ENCODE results near the gene UGP2.
"Not testable (repeated sequence)": the region's sequence is repeated elsewhere in the genome, so short reads cannot be mapped to it uniquely, and the experiment has no call there.

Gene UGP2

DNA sequence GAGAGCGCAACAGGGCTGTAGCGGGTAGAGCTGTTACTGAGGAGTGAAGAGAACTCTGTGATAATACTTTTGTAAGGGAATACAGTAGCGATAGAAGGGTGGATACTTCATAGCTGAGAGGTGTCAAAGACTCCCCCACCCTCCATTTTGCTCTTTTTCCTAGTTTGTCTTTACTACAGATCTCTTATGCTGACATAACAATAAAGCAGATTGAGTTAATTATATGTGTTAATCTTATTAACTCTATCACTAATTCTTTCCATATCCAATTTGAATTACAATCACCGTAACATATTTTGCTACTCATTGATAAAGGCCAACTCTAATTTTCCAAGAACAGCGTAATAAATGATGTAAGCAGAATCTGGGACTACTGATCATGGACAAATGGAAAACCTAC, 57.1 kb downstream of the UGP2 start:
- Histone ChIP-seq H3K4me3 (ENCODE audit: low read length) (no peak overlapping the region), H3K36me3 (ENCODE audit: insufficient read depth, low read length) (peaks cover 45% of the 10 kb centered on the region), H3K27me3 (ENCODE audit: insufficient read depth, low read length) (no peaks in the 10 kb centered on the region)

DNA sequence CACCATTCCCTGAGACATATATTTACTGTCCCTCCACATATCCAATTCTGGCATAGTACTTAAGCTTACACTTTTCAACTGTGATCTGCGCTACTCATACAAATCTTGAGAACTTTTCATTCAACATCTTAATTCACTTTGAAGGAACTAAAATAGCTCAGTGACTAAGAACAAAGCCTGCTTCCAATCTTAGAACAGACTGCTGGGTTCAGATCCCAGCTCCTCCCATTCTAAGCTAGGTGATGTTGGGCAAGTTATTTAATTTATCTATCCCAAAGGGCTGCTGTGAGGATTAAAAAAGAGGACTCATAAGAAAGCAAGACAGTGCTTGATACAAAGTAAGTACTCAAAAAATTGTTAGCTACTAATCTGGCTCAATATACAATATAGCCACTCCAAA, 57.9 kb downstream of the UGP2 start:
- Histone ChIP-seq H3K4me1 (ENCODE audit: insufficient read depth, low read length) (no peaks in the 10 kb centered on the region), H3K4me3 (ENCODE audit: low read length) (no peak overlapping the region), H2AFZ (ENCODE audit: low read depth, low read length) (no peak overlapping the region), H3K36me3 (ENCODE audit: insufficient read depth, low read length) (peaks cover 40% of the 10 kb centered on the region), H3K27me3 (ENCODE audit: insufficient read depth, low read length) (no peaks in the 10 kb centered on the region), H3K9me3 (ENCODE audit: low read length) (peaks cover 11% of the 10 kb centered on the region)

More for the DNA sequence above, 57.1 kb downstream of the UGP2 start:
- no peak overlapping the region for H2AFZ ChIP-seq (ENCODE audit: low read depth, low read length)
- H3K9me3 ChIP-seq (ENCODE audit: low read length): peaks cover 11% of the 10 kb centered on the region
- no peaks in the 10 kb centered on the region for H3K4me1 ChIP-seq (ENCODE audit: insufficient read depth, low read length)

DNA sequence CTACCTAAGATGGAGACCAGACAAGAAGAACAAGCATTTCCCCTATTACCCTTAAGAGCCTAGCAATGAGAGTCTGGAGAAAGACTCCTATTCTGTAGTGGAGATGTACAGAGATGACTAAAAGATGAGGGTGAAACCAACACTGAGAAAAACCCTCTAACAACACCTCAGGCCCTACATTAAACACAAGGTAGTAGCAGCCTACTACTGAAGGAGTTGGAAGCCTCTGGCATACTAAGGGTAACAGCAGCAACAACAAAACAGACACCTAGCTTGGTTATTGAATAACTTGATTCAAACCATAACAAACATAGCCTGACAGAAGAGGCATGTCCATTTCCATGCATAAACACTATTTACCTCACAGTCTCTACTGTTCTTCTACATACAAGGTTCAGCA, 60.5 kb downstream of the UGP2 start:
- H3K4me1 ChIP-seq (ENCODE audit: insufficient read depth, low read length): no peaks in the 10 kb centered on the region
- H3K36me3 ChIP-seq (ENCODE audit: insufficient read depth, low read length): peaks cover 32% of the 10 kb centered on the region
- no peaks in the 10 kb centered on the region for H3K27me3 ChIP-seq (ENCODE audit: insufficient read depth, low read length)
- no peak overlapping the region for H2AFZ ChIP-seq (ENCODE audit: low read depth, low read length)
- H3K4me3 ChIP-seq (ENCODE audit: low read length): no peak overlapping the region
- H3K9me3 ChIP-seq (ENCODE audit: low read length): peaks cover 11% of the 10 kb centered on the region

DNA sequence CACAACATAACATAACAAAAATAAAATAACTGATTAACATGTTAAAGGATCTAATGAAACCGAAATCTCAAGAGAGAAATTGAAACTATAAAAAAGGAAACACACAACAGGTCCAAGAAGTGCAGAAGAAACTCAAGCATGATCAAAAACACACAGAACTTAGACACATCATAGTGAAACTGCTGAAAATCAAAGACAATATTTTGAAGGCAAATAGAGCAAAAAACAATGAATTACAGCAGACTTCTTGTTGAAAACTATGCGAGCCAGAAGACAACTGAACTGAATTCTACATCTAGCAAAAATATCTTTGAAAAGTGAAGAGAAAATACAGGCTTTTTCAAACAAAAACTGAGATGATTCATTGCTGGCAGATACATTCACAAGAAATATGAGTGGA, 61.3 kb downstream of the UGP2 start:
- Histone ChIP-seq H3K4me3 (ENCODE audit: low read length) (no peak overlapping the region), H3K36me3 (ENCODE audit: insufficient read depth, low read length) (peaks cover 36% of the 10 kb centered on the region), H3K27me3 (ENCODE audit: insufficient read depth, low read length) (no peaks in the 10 kb centered on the region), H2AFZ (ENCODE audit: low read depth, low read length) (no peak overlapping the region), H3K4me1 (ENCODE audit: insufficient read depth, low read length) (no peaks in the 10 kb centered on the region), H3K9me3 (ENCODE audit: low read length) (peaks cover 11% of the 10 kb centered on the region)

DNA sequence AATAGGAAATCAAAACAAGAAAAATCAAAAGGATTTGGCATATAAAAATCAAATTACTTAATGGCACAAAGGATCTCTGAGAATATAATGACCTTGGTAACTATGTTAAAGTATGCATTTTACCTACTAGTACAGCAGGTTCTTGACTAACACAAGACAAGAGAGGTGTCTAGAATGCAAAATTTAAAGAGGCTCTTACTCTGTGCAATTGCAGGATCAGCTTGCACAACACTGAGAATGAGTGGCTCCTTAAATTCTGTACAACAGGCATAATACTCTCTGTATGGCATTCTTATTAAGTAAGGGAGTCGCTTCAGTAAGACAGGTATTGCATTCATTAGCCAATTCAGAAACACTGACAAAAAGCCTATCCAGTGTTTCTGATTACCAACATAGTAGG, 72.6 kb downstream of the UGP2 start:
- Histone ChIP-seq H3K36me3 (ENCODE audit: insufficient read depth, low read length) (peaks cover 80% of the 10 kb centered on the region), H2AFZ (ENCODE audit: low read depth, low read length) (no peak overlapping the region), H3K9me3 (ENCODE audit: low read length) (no peaks in the 10 kb centered on the region), H3K27me3 (ENCODE audit: insufficient read depth, low read length) (no peaks in the 10 kb centered on the region), H3K4me1 (ENCODE audit: insufficient read depth, low read length) (no peaks in the 10 kb centered on the region), H3K4me3 (ENCODE audit: low read length) (no peak overlapping the region)

DNA sequence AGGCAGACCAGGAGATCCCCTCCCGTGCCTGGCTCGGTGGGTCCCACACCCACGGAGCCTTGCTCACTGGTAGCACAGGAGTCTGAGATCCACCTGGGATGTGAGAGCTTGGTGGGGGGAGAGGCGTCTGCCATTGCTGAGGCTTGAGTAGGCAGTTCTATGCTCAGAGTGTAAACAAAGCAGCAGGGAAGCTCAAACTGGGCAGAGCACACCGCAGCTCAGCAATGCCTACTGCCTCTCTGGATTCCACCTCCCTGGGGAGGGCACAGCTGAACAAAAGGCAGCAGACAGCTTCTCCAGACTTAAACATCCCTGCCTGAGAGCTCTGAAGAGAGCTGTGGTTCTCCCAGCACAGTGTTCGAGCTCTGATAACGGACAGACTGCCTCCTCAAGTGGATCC, 85.1 kb downstream of the UGP2 start:
- Histone ChIP-seq H3K9me3 (ENCODE audit: low read length) (peaks cover 3% of the 10 kb centered on the region), H2AFZ (ENCODE audit: low read depth, low read length) (no peak overlapping the region), H3K36me3 (ENCODE audit: insufficient read depth, low read length) (peaks cover 18% of the 10 kb centered on the region), H3K4me3 (ENCODE audit: low read length) (no peak overlapping the region), H3K4me1 (ENCODE audit: insufficient read depth, low read length) (no peaks in the 10 kb centered on the region), H3K27me3 (ENCODE audit: insufficient read depth, low read length) (no peaks in the 10 kb centered on the region)

DNA sequence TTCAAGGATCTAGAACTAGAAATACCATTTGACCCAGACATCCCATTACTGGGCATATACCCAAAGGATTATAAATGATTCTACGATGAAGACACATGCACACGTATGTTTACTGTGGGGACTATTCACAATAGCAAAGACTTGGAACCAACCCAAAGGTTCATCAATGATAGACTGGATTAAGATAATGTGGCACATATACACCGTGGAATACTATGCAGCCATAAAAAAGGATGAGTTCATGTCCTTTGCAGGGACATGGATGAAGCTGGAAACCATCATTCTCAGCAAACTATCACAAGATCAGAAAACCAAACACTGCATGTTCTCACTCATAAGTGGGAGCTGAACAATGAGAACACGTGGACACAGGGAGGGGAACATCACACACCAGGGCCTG, 90.4 kb downstream of the UGP2 start:
- not testable (repeated sequence) for H3K9me3 ChIP-seq (ENCODE audit: low read length); H2AFZ ChIP-seq (ENCODE audit: low read depth, low read length); H3K4me3 ChIP-seq (ENCODE audit: low read length); H3K27me3 ChIP-seq (ENCODE audit: insufficient read depth, low read length); H3K4me1 ChIP-seq (ENCODE audit: insufficient read depth, low read length)
- H3K36me3 ChIP-seq (ENCODE audit: insufficient read depth, low read length): peaks cover 11% of the 10 kb centered on the region

Measured in neuron (in vitro differentiated cells).